Dorsolateral prefrontal cortex (tissue), 118 donors: ENCODE data around the gene MARK4. TPM values are rescaled to one million over a fixed set of nuclear protein-coding genes. Genes with fewer than 3 reads are reported as not detected.

ENCODE experiments used
- total RNA-seq, 120 experiments: library from RNA; stranded (reverse); gene quantifications; one replicate each; pipeline versions ENCODE4 v1.2.3 to v1.2.4, GENCODE V29; 2022

The MARK4 gene
- total RNA-seq, 120 experiments from 2014 or later: 50.2 to 129 (median 88.9) TPM

Other genes starting within 250 kb of the MARK4 start
- 10 to 100 TPM in 3 of 120 experiments, 1 to 10 TPM in 117; 1.5 to 13.8 (median 4.1) TPM for gene RELB, start 249.8 kb upstream of the MARK4 start, total RNA-seq
- 100 to 1,000 TPM in 71 of 120 experiments, 10 to 100 TPM in 49; 51.6 to 162 (median 105) TPM for gene CLASRP, start 212.2 kb upstream of the MARK4 start, total RNA-seq
- gene ZNF296, start 174.8 kb upstream of the MARK4 start, total RNA-seq: 1 to 10 TPM in 79 of 120 experiments, under 1 TPM in 41; 0.36 to 3.5 (median 1.3) TPM
- gene GEMIN7, start 172.0 kb upstream of the MARK4 start, total RNA-seq: 10 to 100 TPM in 115 of 120 experiments, 1 to 10 TPM in 5; 5.0 to 26.4 (median 16.3) TPM
- gene PPP1R37, start 158.1 kb upstream of the MARK4 start, total RNA-seq: 10 to 100 TPM; 33.6 to 77.3 (median 54.0) TPM
- 1 to 10 TPM in 26 of 120 experiments, under 1 TPM in 94; 0.22 to 2.5 (median 0.70) TPM for gene NKPD1, start 90.3 kb upstream of the MARK4 start, total RNA-seq
- 10 to 100 TPM in 119 of 120 experiments, 1 to 10 TPM in 1; 9.2 to 35.7 (median 20.2) TPM for gene TRAPPC6A, start 73.0 kb upstream of the MARK4 start, total RNA-seq
- gene BLOC1S3, start 72.5 kb upstream of the MARK4 start, total RNA-seq: 10 to 100 TPM in 119 of 120 experiments, 1 to 10 TPM in 1; 9.7 to 23.1 (median 13.5) TPM
- under 1 TPM in 22 of 120 experiments, not detected in 98; 0.15 to 0.67 (median 0.22) TPM for gene EXOC3L2, start 5.9 kb upstream of the MARK4 start, total RNA-seq
- under 1 TPM in 1 of 120 experiments, not detected in 119; 0.27 TPM for gene CKM, start 71.6 kb downstream of the MARK4 start, total RNA-seq
- 1 to 10 TPM in 40 of 120 experiments, under 1 TPM in 67, not detected in 13; 0.20 to 4.4 (median 0.85) TPM for gene KLC3, start 89.5 kb downstream of the MARK4 start, total RNA-seq
- 10 to 100 TPM; 17.0 to 43.9 (median 26.6) TPM for gene ERCC2, start 119.3 kb downstream of the MARK4 start, total RNA-seq
- gene PPP1R13L, start 153.8 kb downstream of the MARK4 start, total RNA-seq: 10 to 100 TPM in 68 of 120 experiments, 1 to 10 TPM in 52; 3.8 to 23.2 (median 11.0) TPM
- 10 to 100 TPM in 2 of 120 experiments, 1 to 10 TPM in 118; 2.4 to 10.7 (median 5.3) TPM for gene POLR1G, start 155.4 kb downstream of the MARK4 start, total RNA-seq
- gene ERCC1, start 172.6 kb downstream of the MARK4 start, total RNA-seq: 10 to 100 TPM; 64.1 to 99.4 (median 79.0) TPM
- gene FOSB, start 216.7 kb downstream of the MARK4 start, total RNA-seq: 100 to 1,000 TPM in 2 of 120 experiments, 10 to 100 TPM in 32, 1 to 10 TPM in 86; 2.6 to 168 (median 7.7) TPM
- 100 to 1,000 TPM in 2 of 120 experiments, 10 to 100 TPM in 118; 18.9 to 124 (median 63.4) TPM for gene RTN2, start 245.8 kb downstream of the MARK4 start, total RNA-seq
- 1 to 10 TPM in 108 of 120 experiments, under 1 TPM in 12; 0.59 to 4.9 (median 1.9) TPM for gene PPM1N, start 247.2 kb downstream of the MARK4 start, total RNA-seq